ENCODE measurements around the gene MTTP. TPM values are rescaled to one million over a fixed set of nuclear protein-coding genes. Genes with fewer than 3 reads are reported as not detected.

The MTTP gene
- total RNA-seq, 1 donor from 2014 or later = 11.1 TPM

- no peaks in the 10 kb centered on the region for H3K27me3 Mint-ChIP-seq (ENCODE audit: low read depth)
- DNase-seq (ENCODE audit: low read depth, low spot score) = no peak
- H3K36me3 Mint-ChIP-seq (ENCODE audit: low read depth) = no peaks in the 10 kb centered on the region
- H3K27ac Mint-ChIP-seq (ENCODE audit: unreplicated experiment) = no peak overlapping the region
- no peak overlapping the region for H3K4me3 Mint-ChIP-seq
- peaks cover 26% of the 10 kb centered on the region for H3K4me1 Mint-ChIP-seq
- TF ChIP-seq, protein P1, sequence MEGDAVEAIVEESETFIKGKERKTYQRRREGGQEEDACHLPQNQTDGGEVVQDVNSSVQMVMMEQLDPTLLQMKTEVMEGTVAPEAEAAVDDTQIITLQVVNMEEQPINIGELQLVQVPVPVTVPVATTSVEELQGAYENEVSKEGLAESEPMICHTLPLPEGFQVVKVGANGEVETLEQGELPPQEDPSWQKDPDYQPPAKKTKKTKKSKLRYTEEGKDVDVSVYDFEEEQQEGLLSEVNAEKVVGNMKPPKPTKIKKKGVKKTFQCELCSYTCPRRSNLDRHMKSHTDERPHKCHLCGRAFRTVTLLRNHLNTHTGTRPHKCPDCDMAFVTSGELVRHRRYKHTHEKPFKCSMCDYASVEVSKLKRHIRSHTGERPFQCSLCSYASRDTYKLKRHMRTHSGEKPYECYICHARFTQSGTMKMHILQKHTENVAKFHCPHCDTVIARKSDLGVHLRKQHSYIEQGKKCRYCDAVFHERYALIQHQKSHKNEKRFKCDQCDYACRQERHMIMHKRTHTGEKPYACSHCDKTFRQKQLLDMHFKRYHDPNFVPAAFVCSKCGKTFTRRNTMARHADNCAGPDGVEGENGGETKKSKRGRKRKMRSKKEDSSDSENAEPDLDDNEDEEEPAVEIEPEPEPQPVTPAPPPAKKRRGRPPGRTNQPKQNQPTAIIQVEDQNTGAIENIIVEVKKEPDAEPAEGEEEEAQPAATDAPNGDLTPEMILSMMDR (conservative IDR thresholded peaks at IDR 0.05) = no peak
- no peaks in the 10 kb centered on the region for H3K9me3 Mint-ChIP-seq
Observed at GRCh38 chr4:99651016-99651769, 76.6 kb downstream of the MTTP start.

GRCh38 chr4:99651811-99652485 is 77.3 kb downstream of the MTTP start:
- Mint-ChIP-seq H3K4me1 (peaks cover 23% of the 10 kb centered on the region), H3K4me3 (no peak overlapping the region), H3K27me3 (ENCODE audit: low read depth) (no peaks in the 10 kb centered on the region), H3K36me3 (ENCODE audit: low read depth) (no peaks in the 10 kb centered on the region), H3K27ac (ENCODE audit: unreplicated experiment) (peak overlapping the region; percentile 12), H3K9me3 (no peaks in the 10 kb centered on the region)
- TF ChIP-seq, protein P1 (conservative IDR thresholded peaks at IDR 0.05) = no peak
- DNase-seq (ENCODE audit: low read depth, low spot score) = no peak

DNA sequence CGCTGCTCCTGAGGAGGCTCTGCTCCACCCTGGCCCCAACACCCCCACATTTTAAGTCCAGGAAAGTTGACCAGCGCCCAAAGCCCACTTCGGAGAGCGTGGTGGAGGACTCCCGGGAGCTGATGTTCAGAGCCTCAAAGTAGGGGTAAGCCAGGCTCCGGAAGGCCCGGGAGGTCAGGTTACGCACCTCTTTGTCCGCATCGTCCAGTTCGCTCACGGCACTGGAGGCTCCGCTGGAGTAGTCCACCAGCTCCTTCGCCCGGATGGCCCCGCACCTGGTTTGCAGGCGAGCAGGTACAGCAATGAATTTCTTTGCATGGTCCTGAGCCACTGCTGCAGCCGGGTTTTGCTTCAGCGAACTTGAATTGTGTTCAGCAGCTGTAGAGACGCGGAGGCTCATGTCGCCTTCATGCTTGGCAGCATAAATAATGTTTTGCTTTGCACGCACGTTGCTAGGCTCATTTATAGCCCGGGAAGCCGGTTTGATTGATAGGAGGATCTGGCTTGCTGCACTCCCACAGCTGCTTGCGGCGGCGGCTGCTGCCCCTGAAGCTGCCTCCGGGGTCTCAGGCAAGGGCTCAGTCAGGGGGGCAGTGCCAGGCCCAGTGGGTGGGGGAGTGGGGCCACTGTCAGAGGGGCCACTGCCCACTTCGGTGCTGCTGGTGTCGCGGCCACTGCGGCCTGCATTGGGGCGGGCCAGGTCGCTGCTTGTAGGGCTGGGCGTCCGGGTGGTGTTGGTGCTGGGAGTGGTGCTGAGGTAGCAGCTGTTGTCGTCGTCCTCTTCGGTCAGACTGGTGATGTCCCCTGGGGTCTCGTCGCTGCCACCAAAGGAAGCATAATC is 78.2 kb downstream of the MTTP start:
- no peak for DNase-seq (ENCODE audit: low read depth, low spot score)
- Mint-ChIP-seq H3K9me3 (no peaks in the 10 kb centered on the region), H3K4me3 (no peak overlapping the region), H3K4me1 (peaks cover 17% of the 10 kb centered on the region), H3K36me3 (ENCODE audit: low read depth) (no peaks in the 10 kb centered on the region), H3K27me3 (ENCODE audit: low read depth) (no peaks in the 10 kb centered on the region), H3K27ac (ENCODE audit: unreplicated experiment) (peak overlapping the region; percentile 12)
- TF ChIP-seq, protein P1 (conservative IDR thresholded peaks at IDR 0.05) = no peak

GRCh38 chr4:99653916-99654315 is 79.3 kb downstream of the MTTP start:
- Mint-ChIP-seq H3K36me3 (ENCODE audit: low read depth) (no peaks in the 10 kb centered on the region), H3K27me3 (ENCODE audit: low read depth) (no peaks in the 10 kb centered on the region), H3K9me3 (no peaks in the 10 kb centered on the region), H3K4me3 (no peak overlapping the region), H3K27ac (ENCODE audit: unreplicated experiment) (no peak overlapping the region), H3K4me1 (peaks cover 9% of the 10 kb centered on the region)
- TF ChIP-seq, protein P1 (conservative IDR thresholded peaks at IDR 0.05) = no peak
- no peak for DNase-seq (ENCODE audit: low read depth, low spot score)

GRCh38 chr4:99654361-99654761 is 79.7 kb downstream of the MTTP start:
- TF ChIP-seq, protein P1 (conservative IDR thresholded peaks at IDR 0.05) = no peak
- DNase-seq (ENCODE audit: low read depth, low spot score) = no peak
- no peak overlapping the region for H3K4me3 Mint-ChIP-seq
- no peak overlapping the region for H3K27ac Mint-ChIP-seq (ENCODE audit: unreplicated experiment)
- peaks cover 6% of the 10 kb centered on the region for H3K4me1 Mint-ChIP-seq
- no peaks in the 10 kb centered on the region for H3K36me3 Mint-ChIP-seq (ENCODE audit: low read depth)
- no peaks in the 10 kb centered on the region for H3K27me3 Mint-ChIP-seq (ENCODE audit: low read depth)
- H3K9me3 Mint-ChIP-seq = no peaks in the 10 kb centered on the region

Data from neural crest cell (in vitro differentiated cells).